BLaER1 treated with 17β-estradiol and CSF1 and Interleukin-3, amounts not matched to agents 10 nM and 100 nM (cell line): ENCODE measurements around the gene PGAM4.

Experiments
- H3K27ac ChIP-seq, 11 experiments: shearing (Covaris generic); formaldehyde crosslinking; 2 replicates each; pipeline ENCODE4 v1.8.1; 2022
- H3K27me3 ChIP-seq, 11 experiments: shearing (Covaris generic); formaldehyde crosslinking; 2 replicates each; pipeline ENCODE4 v1.8.1; 2022
- H3K36me3 ChIP-seq, 11 experiments: shearing (Covaris generic); formaldehyde crosslinking; 2 replicates each; pipeline ENCODE4 v1.8.1; 2022
- H3K4me1 ChIP-seq, 10 experiments: shearing (Covaris generic); formaldehyde crosslinking; 2 replicates each; pipeline ENCODE4 v1.8.1; 2022
- H3K4me2 ChIP-seq, 11 experiments: shearing (Covaris generic); formaldehyde crosslinking; 2 replicates each; pipeline ENCODE4 v1.8.1; 2022
- H3K4me3 ChIP-seq, 10 experiments: shearing (Covaris generic); formaldehyde crosslinking; 2 replicates each; pipeline ENCODE4 v1.8.1; 2022
- H3K9ac ChIP-seq, 11 experiments: shearing (Covaris generic); formaldehyde crosslinking; 2 replicates each; pipeline ENCODE4 v1.8.1; 2022
- H3K9me3 ChIP-seq, 11 experiments: shearing (Covaris generic); formaldehyde crosslinking; replicated peaks in 1 of 11; 2 replicates each; pipeline ENCODE4 v1.8.1; 2022
- H4K20me1 ChIP-seq, 11 experiments: shearing (Covaris generic); formaldehyde crosslinking; 2 replicates each; pipeline ENCODE4 v1.8.1; 2022
- Cebpa-rat ChIP-seq, 11 experiments: shearing (Covaris generic); IDR thresholded peaks; 2 replicates each; pipeline ENCODE4 v1.8.1; 2022

The PGAM4 gene

DNA sequence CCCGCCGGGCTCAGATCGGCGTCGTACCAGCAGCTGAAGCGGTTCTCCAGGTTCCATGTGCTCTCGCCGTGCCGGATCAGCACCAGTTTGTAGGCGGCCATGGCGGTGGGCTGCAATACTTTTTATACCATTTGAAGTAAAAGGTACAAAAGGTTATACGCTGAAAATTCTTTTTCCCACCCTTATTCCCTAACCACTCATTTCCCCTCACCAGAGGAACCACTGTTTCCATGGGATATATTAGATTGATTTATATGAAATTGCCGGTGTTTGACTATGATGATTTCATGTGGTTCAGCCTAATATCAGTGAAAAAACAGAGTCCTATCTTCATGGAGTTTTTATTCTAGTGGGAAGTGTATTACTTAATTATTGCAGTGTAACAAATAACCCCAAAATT lies at the start of gene PGAM4:
Gene PGAM4 (minus strand): TSS at position 101 of the 400 bp plus-strand sequence. CDS start 0 bp downstream, at position 101.
- TF ChIP-seq Cebpa-rat (IDR thresholded peaks at IDR 0.05) = no peak
- H3K27ac ChIP-seq = no peak within 1 kb of the TSS
- peaks cover 0 to 14% (median 0%) of the 10 kb centered on the region in 11 experiments; a peak in 5 of 22 replicates for H3K9me3 ChIP-seq
- no peaks in the 10 kb centered on the region for H3K4me1 ChIP-seq
- H3K36me3 ChIP-seq = peaks cover 0 to 6% (median 0%) of the 10 kb centered on the region in 11 experiments; a peak in 2 of 22 replicates
- no peak within 1 kb of the TSS for H3K9ac ChIP-seq
- H3K4me3 ChIP-seq = no peak within 1 kb of the TSS
- H3K27me3 ChIP-seq = peaks cover 22 to 87% (median 66%) of the 10 kb centered on the region in 11 experiments
- no peak within 1 kb of the TSS for H3K4me2 ChIP-seq
- H4K20me1 ChIP-seq = no peaks in the 10 kb centered on the region; a peak in 1 of 22 replicates

DNA sequence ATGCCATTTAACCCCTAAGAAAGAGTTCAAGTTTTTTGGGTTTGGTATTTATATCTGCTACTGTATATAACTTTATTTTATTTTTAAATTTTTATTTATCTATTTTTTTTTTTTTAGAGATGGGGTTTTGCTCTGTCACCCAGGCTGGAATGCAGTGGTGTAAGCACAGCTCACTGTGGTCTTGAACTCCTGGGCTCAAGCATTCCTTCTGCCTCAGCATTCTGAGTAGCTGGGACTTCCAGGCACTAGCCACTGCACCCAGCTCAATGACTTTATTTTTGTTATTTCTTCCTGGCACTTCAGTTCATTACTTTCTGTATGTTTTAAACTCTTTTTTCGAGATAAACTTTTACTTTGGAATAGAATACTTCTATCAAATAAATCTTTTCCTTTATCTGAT lies 42.4 kb upstream of the PGAM4 start:
- no peak overlapping the region for H3K4me2 ChIP-seq
- no peaks in the 10 kb centered on the region for H3K4me1 ChIP-seq
- no peak for TF ChIP-seq Cebpa-rat (IDR thresholded peaks at IDR 0.05)

DNA sequence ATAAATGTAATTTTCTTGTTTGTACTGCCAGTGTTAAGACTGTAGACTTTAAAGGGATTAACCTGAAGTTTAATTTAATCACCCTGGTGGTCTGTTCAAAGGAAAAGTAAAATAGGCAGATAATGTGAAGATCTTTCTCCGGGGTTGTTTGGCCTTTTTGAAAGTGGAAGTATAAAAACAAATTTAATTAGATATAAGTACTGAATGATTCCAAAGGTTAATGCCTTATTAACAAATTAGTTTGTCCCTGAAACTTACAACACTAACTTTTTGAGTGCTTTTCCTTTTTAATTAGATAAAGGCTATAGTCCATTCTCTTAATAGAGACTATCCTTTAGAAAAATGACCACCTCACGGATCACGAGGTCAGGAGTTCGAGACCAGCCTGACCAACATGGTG lies 10.4 kb upstream of the PGAM4 start:
- no peak for TF ChIP-seq Cebpa-rat (IDR thresholded peaks at IDR 0.05)
- no peaks in the 10 kb centered on the region for H3K4me1 ChIP-seq
- peaks cover 48 to 96% (median 80%) of the 10 kb centered on the region in 11 experiments for H3K27me3 ChIP-seq
- no peak overlapping the region for H3K4me2 ChIP-seq
- H3K36me3 ChIP-seq = peaks cover 0 to 15% (median 0%) of the 10 kb centered on the region in 11 experiments; a peak in 3 of 22 replicates
- H3K9me3 ChIP-seq = no peaks in the 10 kb centered on the region
- H3K4me3 ChIP-seq = no peak overlapping the region
- H3K9ac ChIP-seq = no peak overlapping the region
- no peak overlapping the region for H3K27ac ChIP-seq
- no peaks in the 10 kb centered on the region; a peak in 1 of 22 replicates for H4K20me1 ChIP-seq

More for the DNA sequence above, 42.4 kb upstream of the PGAM4 start:
- H4K20me1 ChIP-seq = no peaks in the 10 kb centered on the region
- peaks cover 0 to 22% (median 4%) of the 10 kb centered on the region in 11 experiments; a peak in 9 of 22 replicates for H3K9me3 ChIP-seq
- peaks cover 31 to 92% (median 71%) of the 10 kb centered on the region in 11 experiments; a peak in 21 of 22 replicates for H3K27me3 ChIP-seq
- no peak overlapping the region for H3K27ac ChIP-seq
- no peak overlapping the region for H3K4me3 ChIP-seq
- H3K36me3 ChIP-seq = peaks cover 0 to 13% (median 0%) of the 10 kb centered on the region in 11 experiments; a peak in 4 of 22 replicates
- no peak overlapping the region for H3K9ac ChIP-seq

DNA sequence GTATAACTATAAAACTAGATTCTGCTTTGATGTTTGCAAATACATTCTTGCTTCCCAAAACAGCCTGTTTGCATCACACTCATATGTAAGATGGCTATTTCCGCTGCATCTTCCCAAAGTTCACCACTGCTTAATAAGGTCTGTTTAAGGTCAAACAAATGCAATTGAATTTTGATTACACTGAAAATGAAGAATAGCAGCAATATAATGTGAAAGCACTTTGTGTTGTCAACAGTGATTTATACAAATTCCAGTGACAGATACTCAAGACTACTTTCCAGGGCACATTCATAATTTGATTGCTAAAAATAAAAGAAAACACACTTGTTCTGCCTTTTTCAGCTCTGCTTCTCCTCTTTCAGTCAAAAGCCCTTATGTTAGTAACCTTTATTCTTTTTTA lies 8.1 kb upstream of the PGAM4 start:
- Histone ChIP-seq H3K4me2 (no peak overlapping the region), H3K9ac (no peak overlapping the region), H3K4me1 (no peaks in the 10 kb centered on the region), H4K20me1 (no peaks in the 10 kb centered on the region), H3K9me3 (no peaks in the 10 kb centered on the region), H3K27ac (no peak overlapping the region), H3K36me3 (peaks cover 0 to 15% (median 0%) of the 10 kb centered on the region in 11 experiments; a peak in 3 of 22 replicates), H3K4me3 (no peak overlapping the region), H3K27me3 (peaks cover 32 to 95% (median 75%) of the 10 kb centered on the region in 11 experiments)
- no peak for TF ChIP-seq Cebpa-rat (IDR thresholded peaks at IDR 0.05)

DNA sequence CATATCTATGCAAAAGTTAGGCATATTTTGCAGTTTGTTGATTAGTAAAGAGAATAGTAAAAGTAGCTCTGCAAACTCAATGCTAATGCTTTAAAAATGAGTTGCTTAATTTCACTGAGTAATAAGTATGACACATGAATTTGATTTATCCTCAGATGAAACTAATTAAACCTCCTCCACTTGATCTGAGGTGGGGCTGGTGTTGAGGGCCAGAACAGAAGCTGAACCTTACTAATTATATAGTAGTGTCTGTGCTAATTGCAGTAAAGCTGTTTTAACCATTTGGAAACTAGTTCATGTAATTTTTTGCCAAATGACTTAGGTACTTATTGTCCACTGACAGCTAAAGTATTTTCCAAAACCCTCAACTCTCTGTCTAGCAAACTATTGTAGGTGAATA lies 7.7 kb upstream of the PGAM4 start:
- no peak for TF ChIP-seq Cebpa-rat (IDR thresholded peaks at IDR 0.05)
- H3K27me3 ChIP-seq = peaks cover 36 to 95% (median 77%) of the 10 kb centered on the region in 11 experiments
- no peaks in the 10 kb centered on the region for H3K9me3 ChIP-seq
- H4K20me1 ChIP-seq = no peaks in the 10 kb centered on the region
- no peak overlapping the region for H3K27ac ChIP-seq
- peaks cover 0 to 15% (median 0%) of the 10 kb centered on the region in 11 experiments; a peak in 3 of 22 replicates for H3K36me3 ChIP-seq
- H3K4me2 ChIP-seq = no peak overlapping the region
- H3K4me3 ChIP-seq = no peak overlapping the region
- H3K4me1 ChIP-seq = no peaks in the 10 kb centered on the region
- no peak overlapping the region for H3K9ac ChIP-seq

DNA sequence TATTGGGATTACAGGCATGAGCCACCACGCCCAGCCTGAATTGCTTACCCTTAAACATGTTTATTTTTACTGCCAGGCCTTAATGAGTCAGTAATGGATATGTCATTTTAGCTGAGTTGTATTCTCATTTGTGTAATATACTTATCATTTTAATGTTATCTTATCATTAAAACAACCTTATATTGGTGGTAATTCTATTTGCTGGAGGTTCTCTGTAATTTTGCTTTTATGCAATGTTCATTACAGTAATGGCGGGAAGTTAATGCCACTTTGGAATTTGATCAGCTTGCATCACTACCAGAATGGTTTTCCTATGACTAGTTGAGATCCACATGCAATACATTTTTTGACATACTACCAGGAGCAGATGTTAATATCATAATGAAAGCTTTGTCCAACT lies 6.3 kb upstream of the PGAM4 start:
- H3K27me3 ChIP-seq = peaks cover 34 to 97% (median 83%) of the 10 kb centered on the region in 11 experiments
- H3K36me3 ChIP-seq = peaks cover 0 to 15% (median 0%) of the 10 kb centered on the region in 11 experiments; a peak in 3 of 22 replicates
- no peaks in the 10 kb centered on the region for H3K4me1 ChIP-seq
- H3K4me2 ChIP-seq = no peak overlapping the region
- no peak overlapping the region for H3K4me3 ChIP-seq
- no peak for TF ChIP-seq Cebpa-rat (IDR thresholded peaks at IDR 0.05)
- no peak overlapping the region for H3K9ac ChIP-seq
- no peaks in the 10 kb centered on the region for H3K9me3 ChIP-seq
- H3K27ac ChIP-seq = no peak overlapping the region
- H4K20me1 ChIP-seq = no peaks in the 10 kb centered on the region

DNA sequence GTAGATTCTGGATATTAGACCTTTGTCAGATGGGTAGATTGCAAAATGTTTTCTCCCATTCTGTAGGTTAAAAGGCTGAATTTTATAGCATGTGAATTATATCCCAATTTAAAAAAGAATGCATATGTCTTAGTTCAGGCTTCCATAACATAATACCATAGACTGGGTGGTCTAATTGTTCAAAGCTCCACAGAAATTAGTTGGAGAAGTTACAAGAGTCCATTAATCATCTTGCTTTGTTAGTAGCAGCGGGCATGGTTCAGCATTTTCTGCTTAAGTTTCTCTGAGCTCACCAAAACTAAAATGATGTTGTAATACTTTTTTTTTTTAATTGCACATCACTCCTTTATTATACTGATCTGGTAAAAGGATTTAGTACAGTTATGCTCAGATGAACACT lies 1.8 kb downstream of the PGAM4 start:
- Histone ChIP-seq H3K4me2 (no peak overlapping the region), H3K27me3 (peaks cover 25 to 87% (median 70%) of the 10 kb centered on the region in 11 experiments), H4K20me1 (no peaks in the 10 kb centered on the region; a peak in 1 of 22 replicates), H3K27ac (no peak overlapping the region), H3K4me1 (no peaks in the 10 kb centered on the region), H3K9me3 (peaks cover 0 to 15% (median 0%) of the 10 kb centered on the region in 11 experiments; a peak in 5 of 22 replicates), H3K9ac (no peak overlapping the region), H3K36me3 (peaks cover 0 to 6% (median 0%) of the 10 kb centered on the region in 11 experiments; a peak in 1 of 22 replicates), H3K4me3 (no peak overlapping the region)
- TF ChIP-seq Cebpa-rat (IDR thresholded peaks at IDR 0.05) = no peak

DNA sequence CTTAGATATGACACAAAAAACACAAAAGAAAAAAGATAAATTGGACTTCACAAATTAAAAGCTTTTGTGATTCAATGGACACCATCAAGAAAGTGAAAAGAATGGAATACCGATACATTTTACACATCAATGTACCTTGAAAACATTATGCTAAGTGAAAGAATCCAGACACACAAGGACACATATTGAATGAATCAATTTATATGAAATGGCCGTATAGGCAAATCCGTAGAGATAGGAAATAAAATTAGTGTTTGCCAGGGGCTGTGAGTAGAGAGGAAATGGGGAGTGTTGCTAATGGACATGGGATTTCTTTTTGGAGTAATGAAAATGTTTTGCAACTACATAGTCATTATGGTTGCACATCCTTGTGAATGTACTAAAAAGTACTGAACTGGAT lies 3.1 kb downstream of the PGAM4 start:
- Histone ChIP-seq H3K4me2 (no peak overlapping the region), H3K4me1 (no peaks in the 10 kb centered on the region), H3K27me3 (peaks cover 25 to 87% (median 72%) of the 10 kb centered on the region in 11 experiments), H4K20me1 (no peaks in the 10 kb centered on the region; a peak in 1 of 22 replicates), H3K9ac (no peak overlapping the region), H3K4me3 (no peak overlapping the region), H3K9me3 (peaks cover 0 to 15% (median 0%) of the 10 kb centered on the region in 11 experiments; a peak in 5 of 22 replicates), H3K27ac (no peak overlapping the region), H3K36me3 (no peaks in the 10 kb centered on the region; a peak in 1 of 22 replicates)
- TF ChIP-seq Cebpa-rat (IDR thresholded peaks at IDR 0.05) = no peak

DNA sequence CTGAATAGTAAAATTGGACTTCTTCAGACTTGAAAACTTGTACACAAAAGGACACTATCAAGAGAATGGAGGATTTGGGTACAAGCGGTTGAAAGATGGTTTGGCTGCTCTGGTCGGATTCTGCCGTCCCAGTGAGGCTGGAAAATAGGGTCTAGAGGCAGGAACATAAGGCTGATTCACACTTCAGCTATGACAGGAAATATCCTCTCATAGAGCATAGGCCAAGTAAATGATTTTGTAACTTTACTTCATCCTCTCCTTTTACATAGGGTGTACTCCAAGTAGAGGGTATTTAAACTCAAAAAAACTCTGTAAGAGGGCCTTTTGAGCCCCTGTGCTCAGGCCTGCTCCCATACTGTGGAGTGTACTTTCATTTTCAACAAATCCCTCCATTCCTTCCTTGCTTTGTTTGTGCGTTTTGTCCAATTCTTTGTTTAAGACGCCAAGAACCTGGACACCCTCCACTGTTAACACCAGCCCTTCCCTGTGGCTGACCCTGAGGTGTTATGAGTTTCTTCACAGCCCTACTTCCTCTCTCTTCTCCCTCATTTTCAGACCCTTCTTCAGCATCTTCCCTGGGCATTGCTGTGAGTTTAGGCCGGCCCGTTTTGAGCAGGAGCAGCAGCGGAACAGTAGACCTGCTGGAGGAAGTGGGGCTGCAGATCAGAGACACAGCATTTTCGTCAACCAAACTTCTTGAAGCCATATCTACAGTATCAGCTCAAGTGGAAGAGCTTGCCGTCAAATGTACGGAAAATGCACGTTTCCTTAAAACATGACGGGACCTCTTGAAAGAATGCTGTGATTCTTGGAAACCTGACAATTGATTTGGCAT lies 7.2 kb downstream of the PGAM4 start:
- H3K9ac ChIP-seq = no peak overlapping the region
- H4K20me1 ChIP-seq = no peaks in the 10 kb centered on the region
- peaks cover 0 to 26% (median 11%) of the 10 kb centered on the region in 11 experiments; a peak in 11 of 22 replicates for H3K9me3 ChIP-seq
- H3K4me1 ChIP-seq = no peaks in the 10 kb centered on the region
- H3K4me2 ChIP-seq = no peak overlapping the region
- TF ChIP-seq Cebpa-rat (IDR thresholded peaks at IDR 0.05) = no peak
- no peak overlapping the region for H3K4me3 ChIP-seq
- H3K27me3 ChIP-seq = peaks cover 32 to 91% (median 64%) of the 10 kb centered on the region in 11 experiments
- no peaks in the 10 kb centered on the region; a peak in 1 of 22 replicates for H3K36me3 ChIP-seq
- no peak overlapping the region for H3K27ac ChIP-seq
